Measurements from ENCODE around the gene SPRY1. TPM values are rescaled to one million over a fixed set of nuclear protein-coding genes. Genes with fewer than 3 reads are reported as not detected.

Gene SPRY1
- total RNA-seq, 1 experiment from 2014 or later, result 4.8 TPM

DNA sequence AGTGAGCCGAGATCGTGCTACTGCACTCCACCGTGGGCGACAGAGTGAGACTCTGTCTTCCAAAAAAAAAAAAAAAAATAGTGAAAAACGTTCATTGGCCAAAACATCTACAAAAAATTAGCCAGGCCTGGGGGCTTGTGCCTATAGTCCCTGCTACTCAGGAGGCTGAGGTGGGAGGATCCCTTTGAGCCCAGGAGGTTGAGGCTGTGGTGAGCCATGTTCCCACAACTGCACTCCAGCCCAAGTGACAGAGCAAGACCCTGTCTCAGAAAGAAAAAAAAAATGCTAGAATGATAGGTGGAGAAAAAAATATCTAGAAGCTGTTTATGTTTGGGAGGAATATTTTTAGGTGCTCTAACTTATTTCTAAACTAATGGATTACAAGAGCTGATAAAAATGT is 14.9 kb downstream of the SPRY1 start:
- CTCF ChIA-PET, result no interaction called here
- RAD21 ChIA-PET (ENCODE audit: low non-redundant PET in 1 of 2, low total read pairs in 2 of 2, uncharacterized antibody in 2 of 2, unreplicated experiment in 2 of 2), result no interaction called here
- no peaks in the 10 kb centered on the region for H3K36me3 ChIP-seq (ENCODE audit: control insufficient read depth in 1 of 2, insufficient read depth in 2 of 2, low read length in 2 of 2)

More for the DNA sequence above, 14.9 kb downstream of the SPRY1 start:
- H4K20me1 ChIP-seq (ENCODE audit: insufficient read depth), result no peaks in the 10 kb centered on the region
- ATAC-seq, result no peak
- no peak for DNase-seq (ENCODE audit: low read depth, low spot score)
- POLR2A ChIA-PET, result no interaction called here
- H3K9me2 ChIP-seq (ENCODE audit: insufficient read depth), result no peaks in the 10 kb centered on the region
- no peak for TF ChIP-seq FOSL1 (IDR thresholded peaks at IDR 0.05; ENCODE audit: low read depth)
- TF ChIP-seq SP1 (IDR thresholded peaks at IDR 0.05; ENCODE audit: low read depth), result no peak
- TF ChIP-seq EZH2 (IDR thresholded peaks at IDR 0.05), result no peak
- no peak for TF ChIP-seq EZH2phosphoT487 (IDR thresholded peaks at IDR 0.05; ENCODE audit: borderline replicate concordance)
- no peak for TF ChIP-seq ELF1 (IDR thresholded peaks at IDR 0.05; ENCODE audit: borderline replicate concordance, low read depth)
- TF ChIP-seq, protein P1, sequence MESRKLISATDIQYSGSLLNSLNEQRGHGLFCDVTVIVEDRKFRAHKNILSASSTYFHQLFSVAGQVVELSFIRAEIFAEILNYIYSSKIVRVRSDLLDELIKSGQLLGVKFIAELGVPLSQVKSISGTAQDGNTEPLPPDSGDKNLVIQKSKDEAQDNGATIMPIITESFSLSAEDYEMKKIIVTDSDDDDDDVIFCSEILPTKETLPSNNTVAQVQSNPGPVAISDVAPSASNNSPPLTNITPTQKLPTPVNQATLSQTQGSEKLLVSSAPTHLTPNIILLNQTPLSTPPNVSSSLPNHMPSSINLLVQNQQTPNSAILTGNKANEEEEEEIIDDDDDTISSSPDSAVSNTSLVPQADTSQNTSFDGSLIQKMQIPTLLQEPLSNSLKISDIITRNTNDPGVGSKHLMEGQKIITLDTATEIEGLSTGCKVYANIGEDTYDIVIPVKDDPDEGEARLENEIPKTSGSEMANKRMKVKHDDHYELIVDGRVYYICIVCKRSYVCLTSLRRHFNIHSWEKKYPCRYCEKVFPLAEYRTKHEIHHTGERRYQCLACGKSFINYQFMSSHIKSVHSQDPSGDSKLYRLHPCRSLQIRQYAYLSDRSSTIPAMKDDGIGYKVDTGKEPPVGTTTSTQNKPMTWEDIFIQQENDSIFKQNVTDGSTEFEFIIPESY (IDR thresholded peaks at IDR 0.05; ENCODE audit: extremely low read depth, insufficient replicate concordance, low read length), result no peak
- no peak for TF ChIP-seq JUND (IDR thresholded peaks at IDR 0.05)
- no peak for TF ChIP-seq POLR2A (IDR thresholded peaks at IDR 0.05; ENCODE audit: borderline replicate concordance, extremely low read depth, insufficient read depth, insufficient read length)
- no peak for TF ChIP-seq TCF7L2 (IDR thresholded peaks at IDR 0.05; ENCODE audit: borderline replicate concordance, extremely low read depth, insufficient read depth, insufficient read length)
- TF ChIP-seq RAD21 (IDR thresholded peaks at IDR 0.05; ENCODE audit: low read depth), result no peak
- no peak for TF ChIP-seq ZNF274 (IDR thresholded peaks at IDR 0.05; ENCODE audit: low read depth, low read length)
- TF ChIP-seq, protein P2, sequence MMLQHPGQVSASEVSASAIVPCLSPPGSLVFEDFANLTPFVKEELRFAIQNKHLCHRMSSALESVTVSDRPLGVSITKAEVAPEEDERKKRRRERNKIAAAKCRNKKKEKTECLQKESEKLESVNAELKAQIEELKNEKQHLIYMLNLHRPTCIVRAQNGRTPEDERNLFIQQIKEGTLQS (IDR thresholded peaks at IDR 0.05), result no peak
- TF ChIP-seq, protein P3, sequence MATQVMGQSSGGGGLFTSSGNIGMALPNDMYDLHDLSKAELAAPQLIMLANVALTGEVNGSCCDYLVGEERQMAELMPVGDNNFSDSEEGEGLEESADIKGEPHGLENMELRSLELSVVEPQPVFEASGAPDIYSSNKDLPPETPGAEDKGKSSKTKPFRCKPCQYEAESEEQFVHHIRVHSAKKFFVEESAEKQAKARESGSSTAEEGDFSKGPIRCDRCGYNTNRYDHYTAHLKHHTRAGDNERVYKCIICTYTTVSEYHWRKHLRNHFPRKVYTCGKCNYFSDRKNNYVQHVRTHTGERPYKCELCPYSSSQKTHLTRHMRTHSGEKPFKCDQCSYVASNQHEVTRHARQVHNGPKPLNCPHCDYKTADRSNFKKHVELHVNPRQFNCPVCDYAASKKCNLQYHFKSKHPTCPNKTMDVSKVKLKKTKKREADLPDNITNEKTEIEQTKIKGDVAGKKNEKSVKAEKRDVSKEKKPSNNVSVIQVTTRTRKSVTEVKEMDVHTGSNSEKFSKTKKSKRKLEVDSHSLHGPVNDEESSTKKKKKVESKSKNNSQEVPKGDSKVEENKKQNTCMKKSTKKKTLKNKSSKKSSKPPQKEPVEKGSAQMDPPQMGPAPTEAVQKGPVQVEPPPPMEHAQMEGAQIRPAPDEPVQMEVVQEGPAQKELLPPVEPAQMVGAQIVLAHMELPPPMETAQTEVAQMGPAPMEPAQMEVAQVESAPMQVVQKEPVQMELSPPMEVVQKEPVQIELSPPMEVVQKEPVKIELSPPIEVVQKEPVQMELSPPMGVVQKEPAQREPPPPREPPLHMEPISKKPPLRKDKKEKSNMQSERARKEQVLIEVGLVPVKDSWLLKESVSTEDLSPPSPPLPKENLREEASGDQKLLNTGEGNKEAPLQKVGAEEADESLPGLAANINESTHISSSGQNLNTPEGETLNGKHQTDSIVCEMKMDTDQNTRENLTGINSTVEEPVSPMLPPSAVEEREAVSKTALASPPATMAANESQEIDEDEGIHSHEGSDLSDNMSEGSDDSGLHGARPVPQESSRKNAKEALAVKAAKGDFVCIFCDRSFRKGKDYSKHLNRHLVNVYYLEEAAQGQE (IDR thresholded peaks at IDR 0.05; ENCODE audit: low read depth), result no peak
- no peak for TF ChIP-seq SRF (IDR thresholded peaks at IDR 0.05; ENCODE audit: low read depth)
- TF ChIP-seq SIN3A (IDR thresholded peaks at IDR 0.05; ENCODE audit: low read depth), result no peak
- TF ChIP-seq, protein P4, sequence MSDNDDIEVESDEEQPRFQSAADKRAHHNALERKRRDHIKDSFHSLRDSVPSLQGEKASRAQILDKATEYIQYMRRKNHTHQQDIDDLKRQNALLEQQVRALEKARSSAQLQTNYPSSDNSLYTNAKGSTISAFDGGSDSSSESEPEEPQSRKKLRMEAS (IDR thresholded peaks at IDR 0.05), result no peak
- no peak for TF ChIP-seq EGR1 (IDR thresholded peaks at IDR 0.05; ENCODE audit: low read depth)
- no peak overlapping the region for H3K27ac ChIP-seq (ENCODE audit: low read depth, low read length)
- no peak overlapping the region for H3K4me2 ChIP-seq (ENCODE audit: low read length)
- H3K4me1 ChIP-seq (ENCODE audit: control insufficient read depth in 1 of 2, insufficient read depth in 2 of 2, low read length in 2 of 2), result no peaks in the 10 kb centered on the region
- no peak overlapping the region for H2AFZ ChIP-seq (ENCODE audit: low read depth, low read length, poor library complexity, severe bottlenecking)
- no peaks in the 10 kb centered on the region for H3K9me3 ChIP-seq (ENCODE audit: control insufficient read depth in 1 of 2, insufficient read depth in 1 of 2, low read depth in 1 of 2, low read length in 2 of 2)
- H3K4me3 ChIP-seq (replicated peaks in 1 of 2; ENCODE audit: low read depth in 1 of 2, low read length in 2 of 2), result no peak overlapping the region
- intact Hi-C loops (cut with micrococcal nuclease), result no loop called here
- no TSS peak for BruUV-seq (replicated peaks)
- no peaks in the 10 kb centered on the region for H3K27me3 ChIP-seq (ENCODE audit: insufficient read depth, low read length)
- no peak overlapping the region for H3K9ac ChIP-seq (ENCODE audit: low read length)
- H3K79me2 ChIP-seq (ENCODE audit: insufficient read depth, low read length), result no peaks in the 10 kb centered on the region
